Coronary artery (tissue), 2 donors: Measurements from ENCODE around the gene B3GAT1.

Source experiments
- DNase-seq: peaks from one replicate; pipeline ENCODE4 v3.0.0-alpha.2; 2017; ENCODE audit warnings: low spot score
- H3K27ac ChIP-seq, 2 donors: fragments of 200-600 bp; sonication (generic); one replicate each; pipeline ENCODE4 v1.5.1; 2016 to 2019
- H3K4me3 ChIP-seq: fragments of 200-600 bp; sonication (generic); 2 replicates; pipeline ENCODE4 v1.5.1; 2016; ENCODE audit warnings: mild to moderate bottlenecking, moderate library complexity
- CTCF ChIP-seq: fragments of 200-600 bp; sonication (generic); IDR thresholded peaks from one replicate; pipeline ENCODE4 v1.5.1; 2019; ENCODE audit warnings: antibody characterized with exemption

The B3GAT1 gene

GRCh38 chr11:134441281-134441680, 29.2 kb upstream of the B3GAT1 start:
- no peak for DNase-seq
- no peak for TF ChIP-seq CTCF
- Histone ChIP-seq H3K27ac (no peak overlapping the region), H3K4me3 (no peak overlapping the region)

- Histone ChIP-seq H3K4me3 (no peak overlapping the region), H3K27ac (no peak overlapping the region)
- no peak for DNase-seq
- no peak for TF ChIP-seq CTCF
These were observed 28.8 kb upstream of the B3GAT1 start for GRCh38 chr11:134440851-134441250.

- no peak for DNase-seq
- no peak for TF ChIP-seq CTCF
- H3K4me3 ChIP-seq = no peak overlapping the region
- H3K27ac ChIP-seq = no peak overlapping the region
These were observed 26.8 kb upstream of the B3GAT1 start for GRCh38 chr11:134438542-134439537.

GRCh38 chr11:134437821-134438220, 25.8 kb upstream of the B3GAT1 start:
- Histone ChIP-seq H3K4me3 (no peak overlapping the region), H3K27ac (no peak overlapping the region)
- no peak for DNase-seq
- TF ChIP-seq CTCF = no peak

GRCh38 chr11:134436781-134437180, 24.7 kb upstream of the B3GAT1 start:
- DNase-seq = no peak
- Histone ChIP-seq H3K27ac (no peak overlapping the region), H3K4me3 (no peak overlapping the region)
- no peak for TF ChIP-seq CTCF

- Histone ChIP-seq H3K27ac (no peak overlapping the region), H3K4me3 (no peak overlapping the region)
- no peak for TF ChIP-seq CTCF
- DNase-seq = no peak
These were observed 21.8 kb upstream of the B3GAT1 start for GRCh38 chr11:134433806-134434205.

- Histone ChIP-seq H3K4me3 (no peak overlapping the region), H3K27ac (no peak overlapping the region)
- no peak for TF ChIP-seq CTCF
- DNase-seq = no peak
These were observed 21.2 kb upstream of the B3GAT1 start for GRCh38 chr11:134433251-134433650.
